LNCaP clone FGC (cell line): ENCODE data around the gene RNF144A.

ENCODE experiments used
- DNase-seq: peaks from one replicate; pipeline ENCODE4 v3.0.0-alpha.2; 2011; ENCODE audit warnings: low read depth
- H3K4me3 ChIP-seq: 2 replicates; pipeline ENCODE4 v1.5.1; 2011; ENCODE audit warnings: mild to moderate bottlenecking, low read depth, low read length, control low read depth
- TF ChIP-seq, protein P1 (sequence below): IDR thresholded peaks from 2 replicates; pipeline ENCODE4 v1.5.1; 2012; ENCODE audit warnings: mild to moderate bottlenecking; ENCODE audit not compliant: control insufficient read depth, insufficient read depth; ENCODE audit errors: extremely low read depth

The RNF144A gene

DNA sequence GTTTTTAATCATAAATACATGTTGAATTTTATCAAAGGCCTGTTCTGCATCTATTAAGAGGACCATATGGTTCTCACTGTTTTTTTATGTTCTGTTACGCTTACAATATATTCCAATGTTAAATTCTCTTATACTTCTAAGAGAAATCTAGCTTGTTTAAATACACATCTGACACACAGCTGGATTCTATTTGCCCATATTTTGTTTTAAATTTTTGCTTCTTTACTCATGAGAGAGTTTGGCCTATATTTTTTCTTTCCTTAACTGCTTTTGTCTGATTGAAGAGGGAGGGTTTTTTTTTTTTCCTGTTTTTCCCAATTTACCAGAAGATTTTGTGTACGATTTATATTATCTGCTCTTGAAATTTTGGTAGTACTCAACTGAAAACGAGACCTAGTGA is 34.9 kb downstream of the RNF144A start:
- TF ChIP-seq, protein P1, sequence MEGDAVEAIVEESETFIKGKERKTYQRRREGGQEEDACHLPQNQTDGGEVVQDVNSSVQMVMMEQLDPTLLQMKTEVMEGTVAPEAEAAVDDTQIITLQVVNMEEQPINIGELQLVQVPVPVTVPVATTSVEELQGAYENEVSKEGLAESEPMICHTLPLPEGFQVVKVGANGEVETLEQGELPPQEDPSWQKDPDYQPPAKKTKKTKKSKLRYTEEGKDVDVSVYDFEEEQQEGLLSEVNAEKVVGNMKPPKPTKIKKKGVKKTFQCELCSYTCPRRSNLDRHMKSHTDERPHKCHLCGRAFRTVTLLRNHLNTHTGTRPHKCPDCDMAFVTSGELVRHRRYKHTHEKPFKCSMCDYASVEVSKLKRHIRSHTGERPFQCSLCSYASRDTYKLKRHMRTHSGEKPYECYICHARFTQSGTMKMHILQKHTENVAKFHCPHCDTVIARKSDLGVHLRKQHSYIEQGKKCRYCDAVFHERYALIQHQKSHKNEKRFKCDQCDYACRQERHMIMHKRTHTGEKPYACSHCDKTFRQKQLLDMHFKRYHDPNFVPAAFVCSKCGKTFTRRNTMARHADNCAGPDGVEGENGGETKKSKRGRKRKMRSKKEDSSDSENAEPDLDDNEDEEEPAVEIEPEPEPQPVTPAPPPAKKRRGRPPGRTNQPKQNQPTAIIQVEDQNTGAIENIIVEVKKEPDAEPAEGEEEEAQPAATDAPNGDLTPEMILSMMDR = no peak
- DNase-seq = no peak
- no peak overlapping the region for H3K4me3 ChIP-seq

DNA sequence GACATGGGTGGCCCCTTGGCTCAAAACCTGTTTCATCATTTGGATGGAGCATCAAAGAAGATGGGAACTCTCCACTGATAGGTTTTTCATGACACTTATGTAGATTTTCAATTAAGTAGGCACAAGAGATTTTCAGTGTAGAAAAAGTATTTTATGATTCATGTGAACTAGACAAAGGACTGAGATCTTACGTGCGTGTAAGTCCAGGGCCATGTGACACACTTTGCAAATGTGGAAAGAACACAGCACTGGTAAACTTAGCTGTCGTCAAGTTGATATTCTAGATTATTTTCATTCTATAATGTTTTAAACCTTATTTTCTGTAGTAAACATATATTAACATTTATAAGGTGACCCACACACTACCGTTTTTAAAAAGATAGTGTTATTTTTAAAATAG is 37.4 kb downstream of the RNF144A start:
- TF ChIP-seq, protein P1 = no peak
- H3K4me3 ChIP-seq = no peak overlapping the region
- no peak for DNase-seq

DNA sequence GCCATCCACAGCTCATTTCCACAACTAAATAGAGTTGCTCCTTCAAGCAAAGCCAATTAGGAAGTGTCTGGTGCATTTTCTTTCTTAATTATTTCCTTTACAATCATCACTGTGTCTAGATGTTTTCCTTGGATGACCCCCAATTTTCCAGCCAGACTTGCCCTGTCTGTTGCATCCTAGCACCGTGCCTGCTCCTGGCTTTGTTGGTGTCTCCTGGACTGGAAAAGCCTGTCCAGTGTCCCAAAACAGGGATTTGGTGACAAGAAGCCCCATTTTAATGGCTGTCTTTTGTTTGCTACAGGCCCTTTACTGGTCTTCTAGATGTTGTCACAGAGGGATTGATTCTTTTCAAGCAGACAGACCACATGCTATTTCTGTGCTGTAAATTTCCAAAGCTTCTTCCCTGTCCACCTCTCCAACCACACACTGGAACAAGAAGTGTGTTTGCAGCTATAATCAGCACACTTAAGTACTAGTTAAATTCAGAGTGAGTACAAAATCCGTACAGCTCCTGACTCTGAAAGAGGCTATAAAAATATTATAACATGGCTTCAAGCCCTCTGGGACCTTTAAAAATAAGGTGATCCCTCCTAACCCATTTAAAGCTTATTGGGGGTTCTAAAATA is 38.4 kb downstream of the RNF144A start:
- no peak overlapping the region for H3K4me3 ChIP-seq
- TF ChIP-seq, protein P1 = no peak
- DNase-seq = peak; percentile 52

DNA sequence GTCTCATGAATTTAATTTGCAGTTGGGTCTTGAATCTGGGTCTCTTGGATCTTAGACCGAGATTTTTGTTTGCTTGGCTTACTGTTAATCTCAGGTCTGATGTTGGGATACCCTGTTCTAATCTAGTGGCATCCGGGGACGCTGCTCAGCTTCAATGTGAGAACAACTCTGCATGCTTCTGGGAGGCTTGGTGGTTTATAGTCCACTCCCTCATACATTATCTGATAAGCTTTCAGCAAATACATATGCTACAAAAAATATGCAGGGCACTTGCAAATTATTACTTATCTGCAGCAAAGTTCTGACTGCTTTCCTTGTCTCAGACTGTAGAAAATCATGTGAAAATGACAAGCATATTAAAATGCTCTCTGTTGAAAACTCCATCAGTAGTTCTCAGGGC is 39.4 kb downstream of the RNF144A start:
- H3K4me3 ChIP-seq = no peak overlapping the region
- no peak for DNase-seq
- TF ChIP-seq, protein P1 = no peak

DNA sequence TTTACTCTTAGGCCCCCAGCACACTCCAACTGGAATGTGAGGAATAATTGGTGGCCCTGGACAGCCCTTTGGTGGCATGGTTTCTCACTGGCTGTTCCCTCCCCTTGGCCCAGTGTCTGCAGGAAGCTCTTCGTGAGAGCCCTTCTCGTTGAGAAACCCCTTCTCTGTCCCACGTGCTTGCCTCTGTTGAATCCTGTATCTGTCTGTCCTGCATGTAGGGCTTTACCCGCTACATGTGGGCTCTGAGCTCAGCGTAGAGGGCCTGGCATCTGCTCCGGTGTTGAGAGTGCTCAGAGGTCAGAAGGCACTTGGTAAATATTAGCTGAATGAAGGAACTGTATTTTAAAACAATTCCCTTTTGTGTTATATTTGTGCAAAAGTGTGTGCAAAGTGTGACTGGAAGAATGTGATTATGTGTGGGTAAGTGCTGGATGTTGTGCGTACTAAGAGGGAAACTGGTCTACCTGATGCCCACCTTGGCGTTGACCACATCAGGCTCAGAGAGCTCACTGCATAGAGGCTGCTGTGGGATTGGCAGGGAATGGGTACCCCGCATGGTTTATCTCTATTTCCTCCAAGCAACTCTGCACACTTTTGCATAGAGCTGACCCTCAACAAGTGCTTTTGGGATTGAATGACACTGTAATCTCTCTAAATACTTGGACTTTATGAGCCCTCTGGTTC is 40.0 kb downstream of the RNF144A start:
- no peak overlapping the region for H3K4me3 ChIP-seq
- TF ChIP-seq, protein P1 = no peak
- DNase-seq = no peak

DNA sequence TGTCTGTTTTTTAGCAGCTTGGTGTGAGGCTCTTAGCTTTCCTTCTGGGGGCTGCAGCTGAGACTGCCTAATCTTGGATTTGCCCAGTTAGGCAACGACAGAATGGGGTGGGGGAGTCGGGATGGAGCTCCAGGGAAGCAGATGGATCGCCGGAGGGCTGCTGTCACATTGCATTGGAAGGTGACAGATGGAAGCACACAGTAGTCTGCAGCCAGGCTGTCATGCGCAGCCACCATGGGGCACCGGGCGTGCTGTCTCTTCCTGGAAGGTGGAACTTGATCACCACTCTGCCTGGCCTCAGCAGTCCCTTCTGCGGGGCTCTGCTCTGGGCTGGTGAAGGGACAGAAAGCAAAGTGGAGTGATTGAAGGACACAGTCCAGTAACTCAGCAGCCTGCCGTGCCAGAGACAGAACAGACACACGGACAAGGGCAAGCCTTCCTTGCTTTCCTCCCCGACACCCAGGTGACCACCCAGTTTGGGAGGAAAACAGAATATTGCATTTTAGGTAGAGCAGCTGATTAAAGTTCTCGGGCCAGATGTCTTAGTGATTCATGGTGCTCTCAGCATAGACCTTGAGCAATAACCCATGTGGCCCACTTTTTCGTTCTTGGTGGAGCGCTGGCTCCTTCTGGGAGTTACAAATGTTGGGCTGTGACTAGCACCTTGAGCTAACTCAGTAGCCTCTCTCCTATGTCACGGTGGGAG is 40.9 kb downstream of the RNF144A start:
- H3K4me3 ChIP-seq = no peak overlapping the region
- TF ChIP-seq, protein P1 = no peak
- DNase-seq = no peak
